ENCODE data around the gene CACNG6. TPM values are rescaled to one million over a fixed set of nuclear protein-coding genes. Genes with fewer than 3 reads are reported as not detected.

The CACNG6 gene
- polyA plus RNA-seq, 1 of the 3 experiments (the other 2 are of a cell fraction), result 1.2 TPM

- TF ChIP-seq USF2 (IDR thresholded peaks at IDR 0.05; ENCODE audit: borderline replicate concordance, low read depth, low read length) (no peak), USF1 (IDR thresholded peaks at IDR 0.05; ENCODE audit: borderline replicate concordance, low read depth) (no peak), SIN3A (IDR thresholded peaks at IDR 0.05; ENCODE audit: borderline replicate concordance, low read depth, low read length) (no peak), RFX5 (IDR thresholded peaks at IDR 0.05; ENCODE audit: low read length) (no peak), JUND (IDR thresholded peaks at IDR 0.05) (no peak), RXRA (IDR thresholded peaks at IDR 0.05; ENCODE audit: borderline replicate concordance, low read depth) (no peak), NRF1 (IDR thresholded peaks at IDR 0.05; ENCODE audit: low read depth, low read length) (no peak), MAX (IDR thresholded peaks at IDR 0.05; ENCODE audit: low read depth) (no peak), FOXM1 (IDR thresholded peaks at IDR 0.05; ENCODE audit: low read depth) (no peak), ELF1 (IDR thresholded peaks at IDR 0.05) (no peak), POLR2AphosphoS5 (IDR thresholded peaks at IDR 0.05; ENCODE audit: low read depth, low read length) (no peak), MEF2A (IDR thresholded peaks at IDR 0.05; ENCODE audit: borderline replicate concordance, low read depth) (no peak), TEAD4 (IDR thresholded peaks at IDR 0.05; ENCODE audit: borderline replicate concordance, insufficient read depth) (no peak)
Measured at GRCh38 chr19:54041969-54042606, 50.7 kb downstream of the CACNG6 start (continued).

- Histone ChIP-seq H3K27me3 (ENCODE audit: insufficient read depth) (peaks cover 26% of the 10 kb centered on the region; the same call in 1 of the 2 replicates), H2AFZ (ENCODE audit: low read depth) (no peak overlapping the region), H3K36me3 (replicated peaks in 1 of 2; ENCODE audit: control insufficient read depth in 1 of 2, insufficient read depth in 2 of 2, low read length in 1 of 2) (no peaks in the 10 kb centered on the region), H3K9me3 (no peaks in the 10 kb centered on the region), H4K20me1 (ENCODE audit: insufficient read depth) (no peaks in the 10 kb centered on the region), H3F3A (replicated peaks; ENCODE audit: insufficient read depth) (no peaks in the 10 kb centered on the region), H3K9ac (no peak overlapping the region), H3K9me2 (no peaks in the 10 kb centered on the region), H3K27ac (ENCODE audit: low read depth in 2 of 2, low read length in 1 of 2) (no peak overlapping the region), H3K4me1 (ENCODE audit: control insufficient read depth in 1 of 2, insufficient read depth in 2 of 2, low read depth in 1 of 2, low read length in 1 of 2) (no peaks in the 10 kb centered on the region), H3K4me2 (no peak overlapping the region), H3K4me3 (ENCODE audit: low read depth in 2 of 2, low read length in 1 of 2) (no peak overlapping the region), H3K79me2 (ENCODE audit: insufficient read depth) (no peaks in the 10 kb centered on the region)
- POLR2A ChIA-PET, result interaction anchor here (0.6 kb wide), 1 partner anchor 16 kb away, joined by 3 read pairs; no protein-coding TSS in a partner anchor
- CTCF ChIA-PET, result interaction anchor here (1.1 to 5.1 kb wide), 5 partner anchors 12 to 250 kb away, joined by 4 to 30 read pairs (median 7); no protein-coding TSS in a partner anchor
- DNase-seq, result no peak
- TF ChIP-seq ZBTB33 (IDR thresholded peaks at IDR 0.05; ENCODE audit: borderline replicate concordance, low read depth) (no peak), NFIC (IDR thresholded peaks at IDR 0.05; ENCODE audit: borderline replicate concordance) (no peak), RXRA (IDR thresholded peaks at IDR 0.05; ENCODE audit: borderline replicate concordance, low read depth) (no peak), CHD2 (IDR thresholded peaks at IDR 0.05; ENCODE audit: low read length, partially characterized antibody) (no peak), POLR2AphosphoS5 (IDR thresholded peaks at IDR 0.05; ENCODE audit: low read depth, low read length) (no peak), PBX3 (IDR thresholded peaks at IDR 0.05) (no peak), NRF1 (IDR thresholded peaks at IDR 0.05; ENCODE audit: low read depth, low read length) (no peak), USF1 (IDR thresholded peaks at IDR 0.05; ENCODE audit: borderline replicate concordance, low read depth) (no peak), ELF1 (IDR thresholded peaks at IDR 0.05) (no peak), RCOR1 (IDR thresholded peaks at IDR 0.05; ENCODE audit: low read length) (no peak), FOXM1 (IDR thresholded peaks at IDR 0.05; ENCODE audit: low read depth) (no peak), IRF3 (IDR thresholded peaks at IDR 0.05; ENCODE audit: low read depth, low read length) (no peak), TEAD4 (IDR thresholded peaks at IDR 0.05; ENCODE audit: borderline replicate concordance, insufficient read depth) (no peak), SIN3A (IDR thresholded peaks at IDR 0.05; ENCODE audit: borderline replicate concordance, low read depth, low read length) (no peak), GABPA (IDR thresholded peaks at IDR 0.05; ENCODE audit: low read depth) (no peak), FOXJ3 (CRISPR knock-in tag; IDR thresholded peaks at IDR 0.05) (no peak), TAF1 (IDR thresholded peaks at IDR 0.05; ENCODE audit: borderline replicate concordance, low read depth, low read length) (no peak), EP300 (IDR thresholded peaks at IDR 0.05; ENCODE audit: borderline replicate concordance in 1 of 2, low read depth in 1 of 2, low read length in 1 of 2) (no peak), JUND (IDR thresholded peaks at IDR 0.05) (no peak), TCF12 (IDR thresholded peaks at IDR 0.05) (no peak)
- WGBS (ENCODE audit: low lambda C conversion rate), result 21% methylated on average over 3 of the region's 3 CpGs
Measured at GRCh38 chr19:54042989-54043388, 51.6 kb downstream of the CACNG6 start.

All from SK-N-SH (cell line).